SH-SY5Y (cell line): ENCODE measurements around the gene CRACDL.

ENCODE experiments used
- GATA2 ChIP-seq: IDR thresholded peaks from 2 replicates; pipeline ENCODE4 v1.6.1; 2011; ENCODE audit warnings: mild to moderate bottlenecking, low read depth, low read length
- GATA3 ChIP-seq: IDR thresholded peaks from 2 replicates; pipeline ENCODE4 v1.6.1; 2011; ENCODE audit warnings: low read depth, mild to moderate bottlenecking, low read length, moderate library complexity

DNA sequence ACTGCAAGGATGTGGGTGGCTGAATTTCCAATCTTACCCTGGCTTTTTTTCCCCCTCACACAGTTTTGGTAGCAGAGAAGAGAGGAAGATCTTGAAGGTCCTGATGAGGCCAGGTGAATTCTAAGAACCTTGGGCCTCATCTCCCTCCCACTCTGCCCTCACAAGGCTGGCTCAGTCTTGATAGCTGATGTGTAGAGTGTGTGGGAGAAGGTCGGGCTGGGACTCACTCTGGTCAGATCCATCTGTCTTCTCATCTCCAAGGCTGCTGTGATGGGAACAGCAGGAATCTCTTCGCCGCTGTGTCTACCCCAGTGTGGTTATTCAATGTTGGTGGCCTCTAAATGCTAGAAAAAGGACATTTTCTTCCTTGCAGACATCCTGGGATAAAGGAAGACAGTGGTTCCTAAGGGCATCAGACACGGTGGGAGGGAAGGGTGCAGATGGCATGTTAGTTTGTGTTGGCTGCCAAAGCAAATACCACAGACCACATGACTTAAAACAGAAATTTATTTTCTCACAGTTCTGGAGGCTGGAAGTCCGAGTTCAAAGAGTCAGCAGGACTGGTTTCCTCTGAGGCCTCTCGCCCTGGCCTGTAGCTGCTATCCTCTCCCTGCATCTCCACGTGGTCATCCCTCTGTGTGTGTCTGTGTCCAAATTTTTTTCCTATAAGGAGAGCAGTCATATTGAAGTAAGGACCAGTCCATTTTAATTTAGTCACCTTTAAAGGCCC is 167.5 kb downstream of the CRACDL start:
- no peak for TF ChIP-seq GATA3
- TF ChIP-seq GATA2, result no peak
